ENCODE data around the gene MAPK8.

MAPK8 gene

GRCh38 chr10:48467669-48468068 is 161.2 kb downstream of the MAPK8 start:
- no peak for TF ChIP-seq CTCF (conservative IDR thresholded peaks at IDR 0.05; ENCODE audit: low read depth, low read length)
- Histone ChIP-seq H3K9ac (no peak overlapping the region), H3K27ac (no peak overlapping the region), H3K36me3 (ENCODE audit: insufficient read depth) (no peaks in the 10 kb centered on the region), H2AFZ (ENCODE audit: low read depth) (no peak overlapping the region), H4K20me1 (ENCODE audit: insufficient read depth) (no peaks in the 10 kb centered on the region), H3K27me3 (ENCODE audit: insufficient read depth, low read depth) (no peaks in the 10 kb centered on the region), H3K4me3 (IDR thresholded peaks at IDR 0.05; ENCODE audit: insufficient read depth, low read depth, low read length) (no peak overlapping the region), H3K4me1 (ENCODE audit: low read depth, poor library complexity, severe bottlenecking) (no peaks in the 10 kb centered on the region), H3K4me2 (no peak overlapping the region), H3K79me2 (ENCODE audit: insufficient read depth, low read depth) (no peaks in the 10 kb centered on the region)

- H3K27ac ChIP-seq: no peak overlapping the region
- H3K9ac ChIP-seq: no peak overlapping the region
- no peak overlapping the region for H2AFZ ChIP-seq (ENCODE audit: low read depth)
- TF ChIP-seq CTCF (conservative IDR thresholded peaks at IDR 0.05; ENCODE audit: low read depth, low read length): no peak
- H3K36me3 ChIP-seq (ENCODE audit: insufficient read depth): no peaks in the 10 kb centered on the region
- no peaks in the 10 kb centered on the region for H3K4me1 ChIP-seq (ENCODE audit: low read depth, poor library complexity, severe bottlenecking)
- H3K27me3 ChIP-seq (ENCODE audit: insufficient read depth, low read depth): no peaks in the 10 kb centered on the region
- no peak overlapping the region for H3K4me3 ChIP-seq (IDR thresholded peaks at IDR 0.05; ENCODE audit: insufficient read depth, low read depth, low read length)
- H4K20me1 ChIP-seq (ENCODE audit: insufficient read depth): no peaks in the 10 kb centered on the region
- H3K4me2 ChIP-seq: no peak overlapping the region
- H3K79me2 ChIP-seq (ENCODE audit: insufficient read depth, low read depth): no peaks in the 10 kb centered on the region
Observed at GRCh38 chr10:48468130-48468790, 161.8 kb downstream of the MAPK8 start.

GRCh38 chr10:48468866-48469511 is 162.5 kb downstream of the MAPK8 start:
- no peak overlapping the region for H2AFZ ChIP-seq (ENCODE audit: low read depth)
- H3K9ac ChIP-seq: no peak overlapping the region

GRCh38 chr10:48469516-48470020 is 163.1 kb downstream of the MAPK8 start:
- Histone ChIP-seq H3K27ac (no peak overlapping the region), H3K79me2 (ENCODE audit: insufficient read depth, low read depth) (no peaks in the 10 kb centered on the region), H3K4me1 (ENCODE audit: low read depth, poor library complexity, severe bottlenecking) (no peaks in the 10 kb centered on the region), H3K36me3 (ENCODE audit: insufficient read depth) (no peaks in the 10 kb centered on the region), H3K27me3 (ENCODE audit: insufficient read depth, low read depth) (no peaks in the 10 kb centered on the region), H2AFZ (ENCODE audit: low read depth) (no peak overlapping the region), H3K4me3 (IDR thresholded peaks at IDR 0.05; ENCODE audit: insufficient read depth, low read depth, low read length) (no peak overlapping the region), H4K20me1 (ENCODE audit: insufficient read depth) (no peaks in the 10 kb centered on the region), H3K4me2 (no peak overlapping the region), H3K9ac (no peak overlapping the region)
- no peak for TF ChIP-seq CTCF (conservative IDR thresholded peaks at IDR 0.05; ENCODE audit: low read depth, low read length)

More at GRCh38 chr10:48468866-48469511, 162.5 kb downstream of the MAPK8 start:
- no peak overlapping the region for H3K4me2 ChIP-seq
- no peaks in the 10 kb centered on the region for H3K4me1 ChIP-seq (ENCODE audit: low read depth, poor library complexity, severe bottlenecking)
- no peaks in the 10 kb centered on the region for H4K20me1 ChIP-seq (ENCODE audit: insufficient read depth)
- H3K4me3 ChIP-seq (IDR thresholded peaks at IDR 0.05; ENCODE audit: insufficient read depth, low read depth, low read length): no peak overlapping the region
- no peak for TF ChIP-seq CTCF (conservative IDR thresholded peaks at IDR 0.05; ENCODE audit: low read depth, low read length)
- no peaks in the 10 kb centered on the region for H3K79me2 ChIP-seq (ENCODE audit: insufficient read depth, low read depth)
- no peaks in the 10 kb centered on the region for H3K27me3 ChIP-seq (ENCODE audit: insufficient read depth, low read depth)
- H3K27ac ChIP-seq: no peak overlapping the region
- H3K36me3 ChIP-seq (ENCODE audit: insufficient read depth): no peaks in the 10 kb centered on the region

Measured in KMS-11 (cell line).